Esophagus muscularis mucosa (tissue), 4 donors: ENCODE results near the gene SMIM14. TPM values are rescaled to one million over a fixed set of nuclear protein-coding genes. Genes with fewer than 3 reads are reported as not detected.

ENCODE experiments used
- DNase-seq: peaks from one replicate; pipeline ENCODE4 v3.0.0-alpha.2; 2017; ENCODE audit errors: extremely low spot score
- H3K27ac ChIP-seq, 4 donors: fragments of 200-600 bp; sonication (generic); replicated peaks in 1 of 4; 1 replicate in 3 of 4; 2 replicates in 1 of 4; pipeline ENCODE4 v1.5.1; 2016 to 2019; ENCODE audit warnings: mild to moderate bottlenecking in 1 of 4
- H3K27me3 ChIP-seq, 4 donors: fragments of 200-600 bp; sonication (generic); one replicate each; pipeline versions ENCODE4 v1.5.1 to v1.6.0; 2016 to 2019
- H3K36me3 ChIP-seq, 4 donors: fragments of 200-600 bp; sonication (generic); one replicate each; pipeline ENCODE4 v1.5.1; 2016 to 2019
- H3K4me1 ChIP-seq, 4 donors: fragments of 200-600 bp; sonication (generic); one replicate each; pipeline ENCODE4 v1.5.1; 2016 to 2019
- H3K4me3 ChIP-seq, 4 donors: fragments of 200-600 bp; sonication (generic); 1 replicate in 2 of 4; 2 replicates in 2 of 4; pipeline ENCODE4 v1.5.1; 2016 to 2019; ENCODE audit warnings: mild to moderate bottlenecking in 4 of 4, moderate library complexity in 1 of 4
- H3K9me3 ChIP-seq, 4 donors: fragments of 200-600 bp; sonication (generic); 1 replicate in 3 of 4; 2 replicates in 1 of 4; pipeline ENCODE4 v1.5.1; 2016 to 2019
- CTCF ChIP-seq, 3 experiments: fragments of 200-600 bp in 2 of 3; fragments of 450-650 bp in 1 of 3; sonication (generic) in 2 of 3; IDR thresholded peaks; one replicate each; pipeline ENCODE4 v1.5.1; 2017 to 2019; ENCODE audit warnings: antibody characterized with exemption in 3 of 3, mild to moderate bottlenecking in 2 of 3, moderate library complexity in 1 of 3
- EP300 ChIP-seq: sonication (generic); formaldehyde crosslinking; IDR thresholded peaks from one replicate; pipeline ENCODE4 v1.6.1; 2017; ENCODE audit warnings: antibody characterized with exemption
- POLR2A ChIP-seq: fragments of 450-650 bp; IDR thresholded peaks from one replicate; pipeline ENCODE4 v1.6.1; 2017; ENCODE audit warnings: antibody characterized with exemption, moderate library complexity, mild to moderate bottlenecking, low read depth
- POLR2AphosphoS5 ChIP-seq, 2 donors: sonication (generic); formaldehyde crosslinking; IDR thresholded peaks; one replicate each; pipeline ENCODE4 v1.6.1; 2017; ENCODE audit warnings: antibody characterized with exemption in 2 of 2
- WGBS: methylation state at CpG from one replicate; pipeline ENCODE4 v1.1.5; 2018; 5-methylcytosine and 5-hydroxymethylcytosine counted together
- intact Hi-C: fragments of 100-400 bp; cut with DNase I; formaldehyde crosslinking; loops from one replicate; pipeline ENCODE4 v1.15.1; 2023
- total RNA-seq, 4 donors: library from RNA; depleted of rRNA; stranded (reverse); fragments of >200 nt; gene quantifications; one replicate each; pipeline versions ENCODE4 v1.1.0 to v1.2.1, GENCODE V29; 2016

SMIM14 gene
- total RNA-seq, 4 donors from 2014 or later: 27.3 to 39.0 (median 29.6) TPM

GRCh38 chr4:39562792-39563191, 75.9 kb downstream of the SMIM14 start:
- intact Hi-C loops: no loop called here
- WGBS: 99% methylated on average over 5 of the region's 5 CpGs
- Histone ChIP-seq H3K4me3 (no peak overlapping the region), H3K9me3 (no peaks in the 10 kb centered on the region), H3K27me3 (no peaks in the 10 kb centered on the region), H3K4me1 (peaks cover 0 to 4% (median 0%) of the 10 kb centered on the region in 4 donors), H3K27ac (no peak overlapping the region), H3K36me3 (peaks cover 0 to 43% (median 12%) of the 10 kb centered on the region in 4 donors)
- DNase-seq: no peak
- no peak for TF ChIP-seq CTCF (IDR thresholded peaks at IDR 0.05)

DNA sequence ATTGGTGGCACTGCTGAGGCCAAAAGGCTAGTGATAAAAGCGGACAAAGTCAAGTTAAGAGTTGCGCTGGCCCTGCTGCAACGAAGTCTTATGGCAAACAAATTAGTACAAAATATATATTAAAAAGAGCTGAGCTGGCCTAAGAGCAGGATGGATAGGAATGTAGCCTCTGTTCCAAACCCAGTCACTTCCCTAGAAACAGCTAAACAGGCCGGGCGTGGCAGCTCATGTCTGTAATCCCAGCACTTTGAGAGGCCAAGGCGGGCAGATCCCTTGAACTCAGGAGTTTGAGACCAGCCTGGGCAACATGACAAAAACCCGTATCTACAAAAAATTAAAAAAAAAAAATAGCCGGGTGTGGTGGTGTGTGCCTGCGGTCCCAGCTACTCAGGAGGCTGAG, 79.0 kb downstream of the SMIM14 start:
- no peak for DNase-seq
- H3K4me1 ChIP-seq: no peaks in the 10 kb centered on the region
- no peak overlapping the region for H3K4me3 ChIP-seq
- H3K9me3 ChIP-seq: no peaks in the 10 kb centered on the region
- H3K36me3 ChIP-seq: peaks cover 0 to 47% (median 10%) of the 10 kb centered on the region in 4 donors
- intact Hi-C loops: no loop called here
- TF ChIP-seq POLR2A: no peak
- no peak for TF ChIP-seq POLR2AphosphoS5 (IDR thresholded peaks at IDR 0.05)
- no peak for TF ChIP-seq EP300
- TF ChIP-seq CTCF (IDR thresholded peaks at IDR 0.05): no peak
- 89% methylated on average over 9 of the region's 9 CpGs for WGBS
- no peaks in the 10 kb centered on the region for H3K27me3 ChIP-seq
- peak overlapping the region in 1 of 4 donors; percentile 40 for H3K27ac ChIP-seq

DNA sequence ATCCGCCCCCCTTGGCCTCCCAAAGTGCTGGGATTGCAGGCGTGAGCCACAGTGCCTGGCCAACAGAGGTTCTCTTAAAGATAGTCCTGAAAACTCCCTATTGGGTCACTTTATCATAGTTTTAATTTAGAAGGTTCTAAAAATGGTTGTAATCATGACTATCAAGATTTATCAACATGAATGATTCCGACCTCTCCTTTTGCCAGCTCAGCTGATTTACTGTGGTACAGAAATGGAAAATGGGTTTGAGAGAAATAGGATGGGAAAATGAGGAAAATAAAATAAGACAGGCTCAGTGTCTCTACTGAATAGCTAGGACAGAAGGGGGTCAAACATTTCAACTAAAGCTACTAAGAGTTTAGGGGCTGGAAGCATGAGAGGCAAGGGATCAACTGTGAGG, 83.2 kb downstream of the SMIM14 start:
- no peak for TF ChIP-seq CTCF (IDR thresholded peaks at IDR 0.05)
- no peak for TF ChIP-seq EP300
- TF ChIP-seq POLR2AphosphoS5 (IDR thresholded peaks at IDR 0.05): no peak
- no peak for TF ChIP-seq POLR2A
- Histone ChIP-seq H3K27ac (no peak overlapping the region), H3K4me1 (no peaks in the 10 kb centered on the region), H3K9me3 (no peaks in the 10 kb centered on the region), H3K36me3 (peaks cover 0 to 64% (median 19%) of the 10 kb centered on the region in 4 donors), H3K4me3 (no peak overlapping the region), H3K27me3 (no peaks in the 10 kb centered on the region)
- intact Hi-C loops: no loop called here
- no peak for DNase-seq
- 95% methylated on average over 3 of the region's 3 CpGs for WGBS

DNA sequence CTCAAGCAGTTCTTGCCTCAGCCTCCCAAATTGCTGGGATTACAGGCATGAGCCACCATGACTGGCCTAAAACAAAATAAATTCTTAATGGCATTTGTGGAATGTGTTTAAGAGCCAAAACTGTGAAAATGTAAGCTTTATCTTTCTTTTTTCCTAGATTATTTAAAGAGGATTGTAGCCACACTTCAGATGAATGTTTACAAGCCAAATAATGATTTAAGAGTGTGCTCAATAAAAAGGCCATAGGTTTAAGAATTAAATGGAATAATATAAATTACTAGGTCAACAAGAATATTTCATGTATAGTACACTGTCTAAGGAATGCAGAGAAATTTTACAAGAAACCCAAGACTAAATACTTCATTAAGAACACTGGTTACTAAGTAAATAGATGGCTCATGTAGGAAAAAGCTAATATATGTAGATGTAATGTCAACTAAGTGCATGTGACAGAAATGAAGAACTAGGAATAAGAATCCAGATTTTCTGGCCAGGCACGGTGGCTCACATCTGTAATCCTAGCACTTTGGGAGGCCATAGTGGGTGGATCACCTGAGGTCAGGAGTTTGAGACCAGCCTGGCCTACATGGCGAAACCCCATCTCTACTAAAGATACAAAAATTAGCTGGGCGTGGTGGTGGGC, 90.1 kb downstream of the SMIM14 start:
- no peak for TF ChIP-seq POLR2A
- no peak for TF ChIP-seq CTCF (IDR thresholded peaks at IDR 0.05)
- no peak for TF ChIP-seq EP300
- TF ChIP-seq POLR2AphosphoS5 (IDR thresholded peaks at IDR 0.05): no peak
- 97% methylated on average over 3 of the region's 3 CpGs for WGBS
- Histone ChIP-seq H3K9me3 (no peaks in the 10 kb centered on the region), H3K27me3 (no peaks in the 10 kb centered on the region), H3K36me3 (peaks cover 0 to 41% (median 12%) of the 10 kb centered on the region in 4 donors), H3K4me1 (no peaks in the 10 kb centered on the region), H3K27ac (no peak overlapping the region), H3K4me3 (no peak overlapping the region)
- no peak for DNase-seq
- intact Hi-C loops: no loop called here
